Stimulated activated CD4-positive, alpha-beta T cell treated with anti-CD3 and anti-CD28 coated beads, Interleukin-1b, Interleukin-23, amount 100 ng/mL, for 48 hours (primary cell): ENCODE data around the gene PRKAA2.

Experiments
- DNase-seq: peaks from one replicate; pipeline ENCODE4 v3.0.0-alpha.2; 2020

The PRKAA2 gene

GRCh38 chr1:56726706-56727105 is 81.6 kb downstream of the PRKAA2 start:
- DNase-seq: no peak

GRCh38 chr1:56728964-56729363 is 83.8 kb downstream of the PRKAA2 start:
- no peak for DNase-seq

GRCh38 chr1:56745231-56745630 is 100.1 kb downstream of the PRKAA2 start:
- no peak for DNase-seq

- DNase-seq: no peak
These were observed 109.8 kb downstream of the PRKAA2 start for GRCh38 chr1:56754708-56755479.

- no peak for DNase-seq
These were observed 110.8 kb downstream of the PRKAA2 start for GRCh38 chr1:56755911-56756310.

GRCh38 chr1:56758135-56758534 is 113.0 kb downstream of the PRKAA2 start:
- no peak for DNase-seq

GRCh38 chr1:56758794-56759193 is 113.7 kb downstream of the PRKAA2 start:
- DNase-seq: no peak
